HCT116 (cell line): Measurements from ENCODE around the gene DCLK3. TPM values are rescaled to one million over a fixed set of nuclear protein-coding genes. Genes with fewer than 3 reads are reported as not detected.

Source experiments
- ATAC-seq: fragments of 200-7000 bp; cut with Tn5 transposase; 2 replicates; pipeline ENCODE4 v1.9.1; 2020; ENCODE audit warnings: mild to moderate bottlenecking, moderate library complexity
- BruUV-seq: library from RNA; stranded (reverse); fragments of 400-500 nt; replicated peaks from 2 replicates; lab custom pipeline; 2021; lab: Mats Ljungman, UMichigan
- CTCF ChIA-PET: fragments of 300-600 bp; sonication (Branson Sonifier 250); formaldehyde crosslinking; loops from one replicate; lab custom pipeline; 2021; ENCODE audit warnings: antibody characterized with exemption; lab: Charles Lee
- POLR2A ChIA-PET: fragments of 300-600, 350-600 bp; sonication (Branson Sonifier 250); formaldehyde crosslinking; loops from one replicate; lab custom pipeline; 2021; ENCODE audit warnings: antibody characterized with exemption; lab: Charles Lee
- RAD21 ChIA-PET, 2 experiments: fragments of 300-600 bp; sonication (Branson Sonifier 250); formaldehyde crosslinking; loops; one replicate each; lab custom pipeline; 2023; ENCODE audit warnings: low total read pairs in 2 of 2; ENCODE audit not compliant: uncharacterized antibody in 2 of 2, unreplicated experiment in 2 of 2, low non-redundant PET in 1 of 2; lab: Charles Lee
- DNase-seq: peaks from one replicate; pipeline ENCODE4 v3.0.0-alpha.2; 2010; ENCODE audit warnings: low read depth, low spot score
- H2AFZ ChIP-seq: fragments of 200-600 bp; shearing (Covaris generic), sonication (generic); 2 replicates; pipeline ENCODE4 v1.6.1; 2017; ENCODE audit warnings: low read depth, mixed run types, mixed read lengths, antibody characterized with exemption, low read length; ENCODE audit not compliant: poor library complexity, severe bottlenecking
- H3K27ac ChIP-seq: 2 replicates; pipeline ENCODE4 v1.5.1; 2012; ENCODE audit warnings: low read depth, low read length
- H3K27me3 ChIP-seq: fragments of 200-600 bp; sonication (generic); 2 replicates; pipeline ENCODE4 v1.6.1; 2016; ENCODE audit warnings: mixed run types, low read length, mixed read lengths; ENCODE audit not compliant: insufficient read depth
- H3K36me3 ChIP-seq, 2 experiments: fragments of 200-500 bp in 1 of 2; fragments of 200-600 bp in 1 of 2; sonication (Bioruptor generic) in 1 of 2; sonication (generic) in 1 of 2; 2 replicates each; pipeline versions ENCODE4 v1.5.1 to v1.6.1; 2014 to 2016; ENCODE audit warnings: low read length in 2 of 2, inconsistent platforms in 1 of 2, mixed read lengths in 1 of 2, mixed run types in 1 of 2; ENCODE audit not compliant: insufficient read depth in 2 of 2, control insufficient read depth in 1 of 2
- H3K4me1 ChIP-seq, 2 experiments: fragments of 200-600 bp in 1 of 2; sonication (generic) in 1 of 2; 2 replicates each; pipeline versions ENCODE4 v1.5.1 to v1.6.1; 2012 to 2017; ENCODE audit warnings: low read length in 2 of 2, inconsistent platforms in 1 of 2, mild to moderate bottlenecking in 1 of 2, mixed read lengths in 1 of 2, mixed run types in 1 of 2, moderate library complexity in 1 of 2; ENCODE audit not compliant: insufficient read depth in 2 of 2, control insufficient read depth in 1 of 2
- H3K4me2 ChIP-seq: fragments of 200-600 bp; sonication (generic); 2 replicates; pipeline ENCODE4 v1.6.1; 2017; ENCODE audit warnings: mixed run types, low read length, mixed read lengths
- H3K4me3 ChIP-seq, 2 experiments: fragments of 200-600 bp in 1 of 2; sonication (generic) in 1 of 2; replicated peaks in 1 of 2; 2 replicates each; pipeline ENCODE4 v1.5.1; 2011 to 2016; ENCODE audit warnings: low read length in 2 of 2, control low read depth in 1 of 2, low read depth in 1 of 2, mild to moderate bottlenecking in 1 of 2, mixed read lengths in 1 of 2, mixed run types in 1 of 2
- H3K79me2 ChIP-seq: fragments of 200-600 bp; sonication (generic); 2 replicates; pipeline ENCODE4 v1.6.1; 2017; ENCODE audit warnings: mild to moderate bottlenecking, mixed run types, low read length, moderate library complexity, mixed read lengths; ENCODE audit not compliant: insufficient read depth
- H3K9ac ChIP-seq: fragments of 200-600 bp; sonication (generic); 2 replicates; pipeline ENCODE4 v1.6.1; 2016; ENCODE audit warnings: low read length, mixed read lengths
- H3K9me2 ChIP-seq: fragments of 200-600 bp; sonication (generic), shearing (Covaris generic); 2 replicates; pipeline ENCODE4 v1.6.1; 2017; ENCODE audit warnings: mixed run types, mild to moderate bottlenecking, moderate library complexity; ENCODE audit not compliant: insufficient read depth
- H3K9me3 ChIP-seq, 2 experiments: fragments of 200-500 bp in 1 of 2; fragments of 200-600 bp in 1 of 2; sonication (Bioruptor generic) in 1 of 2; sonication (generic) in 1 of 2; 2 replicates each; pipeline ENCODE4 v1.6.1; 2014 to 2017; ENCODE audit warnings: low read length in 2 of 2, mixed read lengths in 2 of 2, inconsistent platforms in 1 of 2, low read depth in 1 of 2, mild to moderate bottlenecking in 1 of 2, mixed run types in 1 of 2, moderate library complexity in 1 of 2; ENCODE audit not compliant: control insufficient read depth in 1 of 2, insufficient read depth in 1 of 2
- H4K20me1 ChIP-seq: fragments of 200-600 bp; sonication (generic), shearing (Covaris generic); 2 replicates; pipeline ENCODE4 v1.6.1; 2017; ENCODE audit warnings: mixed run types, mild to moderate bottlenecking, moderate library complexity; ENCODE audit not compliant: insufficient read depth
- CBX3 ChIP-seq: IDR thresholded peaks from 2 replicates; pipeline ENCODE4 v1.6.1; 2012; ENCODE audit warnings: low read depth
- CEBPB ChIP-seq: IDR thresholded peaks from 2 replicates; pipeline ENCODE4 v1.6.1; 2012; ENCODE audit warnings: low read depth
- EZH2 ChIP-seq: fragments of 200-600 bp; sonication (generic); IDR thresholded peaks from 2 replicates; pipeline ENCODE4 v1.6.1; 2017; ENCODE audit warnings: antibody characterized with exemption, mixed run types
- FOSL1 ChIP-seq: IDR thresholded peaks from 2 replicates; pipeline ENCODE4 v1.6.1; 2012; ENCODE audit warnings: low read depth
- JUND ChIP-seq: IDR thresholded peaks from 2 replicates; pipeline ENCODE4 v1.6.1; 2012
- POLR2AphosphoS5 ChIP-seq: IDR thresholded peaks from 2 replicates; pipeline ENCODE4 v1.6.1; 2011; ENCODE audit warnings: mild to moderate bottlenecking, low read depth, low read length, moderate library complexity
- SIN3A ChIP-seq: IDR thresholded peaks from 2 replicates; pipeline ENCODE4 v1.6.1; 2012; ENCODE audit warnings: low read depth
- SP1 ChIP-seq: IDR thresholded peaks from 2 replicates; pipeline ENCODE4 v1.6.1; 2012; ENCODE audit warnings: low read depth
- SRF ChIP-seq: IDR thresholded peaks from 2 replicates; pipeline ENCODE4 v1.6.1; 2012; ENCODE audit warnings: low read depth
- YY1 ChIP-seq: IDR thresholded peaks from 2 replicates; pipeline ENCODE4 v1.6.1; 2011; ENCODE audit warnings: low read length, low read depth, moderate library complexity, mild to moderate bottlenecking; ENCODE audit not compliant: insufficient replicate concordance; ENCODE audit errors: extremely low read depth
- ZBTB33 ChIP-seq: IDR thresholded peaks from 2 replicates; pipeline ENCODE4 v1.6.1; 2011; ENCODE audit warnings: mild to moderate bottlenecking, low read length, moderate library complexity; ENCODE audit not compliant: insufficient replicate concordance; ENCODE audit errors: extremely low read depth
- ZFX ChIP-seq: fragments of 450-650 bp; IDR thresholded peaks from 2 replicates; pipeline ENCODE4 v1.6.1; 2017
- ZNF274 ChIP-seq: fragments of 200-500 bp; sonication (Bioruptor generic); IDR thresholded peaks from 2 replicates; pipeline ENCODE4 v1.6.1; 2014; ENCODE audit warnings: mild to moderate bottlenecking, low read depth, low read length, inconsistent platforms
- intact Hi-C: fragments of 100-400 bp; cut with micrococcal nuclease; formaldehyde crosslinking; loops from 2 replicates; pipeline ENCODE4 v1.10.0; 2022
- total RNA-seq: library from RNA; stranded (reverse); gene quantifications from one replicate; pipeline ENCODE4 v1.2.1, GENCODE V29; 2021; ENCODE audit not compliant: unreplicated experiment
- TF ChIP-seq, protein P1 (sequence below): IDR thresholded peaks from 2 replicates; pipeline ENCODE4 v1.6.1; 2012; ENCODE audit warnings: low read depth

Gene DCLK3
- total RNA-seq, 1 experiment from 2014 or later: not detected

DNA sequence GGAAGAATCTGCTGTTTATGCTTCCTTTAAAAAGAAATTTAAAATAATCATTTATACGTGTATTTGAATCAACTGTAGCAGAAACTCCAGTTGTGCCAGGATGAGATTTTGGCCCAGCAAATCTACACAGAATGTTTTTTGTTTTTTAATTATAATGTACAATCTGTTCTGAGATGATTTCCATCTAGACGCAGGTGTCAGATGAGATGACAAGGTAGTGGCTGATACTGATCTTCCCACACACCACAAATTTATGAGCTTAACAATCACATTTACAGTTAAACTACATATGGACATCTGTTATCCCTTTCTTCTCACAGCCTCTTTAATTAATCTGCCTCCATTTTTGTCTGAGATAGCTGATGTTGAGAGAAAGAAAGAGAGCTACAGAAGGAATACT lies 23.6 kb downstream of the DCLK3 start:
- Histone ChIP-seq H3K27ac (no peak overlapping the region), H3K36me3 (no peaks in the 10 kb centered on the region), H3K79me2 (no peaks in the 10 kb centered on the region), H3K9me2 (no peaks in the 10 kb centered on the region), H3K9me3 (no peaks in the 10 kb centered on the region), H3K27me3 (peaks cover 24% of the 10 kb centered on the region), H3K4me2 (no peak overlapping the region), H3K9ac (no peak overlapping the region), H3K4me3 (no peak overlapping the region), H3K4me1 (no peaks in the 10 kb centered on the region), H2AFZ (no peak overlapping the region), H4K20me1 (no peaks in the 10 kb centered on the region)
- BruUV-seq: no TSS peak
- no peak for TF ChIP-seq CBX3
- no peak for TF ChIP-seq ZNF274
- TF ChIP-seq SP1: no peak
- TF ChIP-seq, protein P1, sequence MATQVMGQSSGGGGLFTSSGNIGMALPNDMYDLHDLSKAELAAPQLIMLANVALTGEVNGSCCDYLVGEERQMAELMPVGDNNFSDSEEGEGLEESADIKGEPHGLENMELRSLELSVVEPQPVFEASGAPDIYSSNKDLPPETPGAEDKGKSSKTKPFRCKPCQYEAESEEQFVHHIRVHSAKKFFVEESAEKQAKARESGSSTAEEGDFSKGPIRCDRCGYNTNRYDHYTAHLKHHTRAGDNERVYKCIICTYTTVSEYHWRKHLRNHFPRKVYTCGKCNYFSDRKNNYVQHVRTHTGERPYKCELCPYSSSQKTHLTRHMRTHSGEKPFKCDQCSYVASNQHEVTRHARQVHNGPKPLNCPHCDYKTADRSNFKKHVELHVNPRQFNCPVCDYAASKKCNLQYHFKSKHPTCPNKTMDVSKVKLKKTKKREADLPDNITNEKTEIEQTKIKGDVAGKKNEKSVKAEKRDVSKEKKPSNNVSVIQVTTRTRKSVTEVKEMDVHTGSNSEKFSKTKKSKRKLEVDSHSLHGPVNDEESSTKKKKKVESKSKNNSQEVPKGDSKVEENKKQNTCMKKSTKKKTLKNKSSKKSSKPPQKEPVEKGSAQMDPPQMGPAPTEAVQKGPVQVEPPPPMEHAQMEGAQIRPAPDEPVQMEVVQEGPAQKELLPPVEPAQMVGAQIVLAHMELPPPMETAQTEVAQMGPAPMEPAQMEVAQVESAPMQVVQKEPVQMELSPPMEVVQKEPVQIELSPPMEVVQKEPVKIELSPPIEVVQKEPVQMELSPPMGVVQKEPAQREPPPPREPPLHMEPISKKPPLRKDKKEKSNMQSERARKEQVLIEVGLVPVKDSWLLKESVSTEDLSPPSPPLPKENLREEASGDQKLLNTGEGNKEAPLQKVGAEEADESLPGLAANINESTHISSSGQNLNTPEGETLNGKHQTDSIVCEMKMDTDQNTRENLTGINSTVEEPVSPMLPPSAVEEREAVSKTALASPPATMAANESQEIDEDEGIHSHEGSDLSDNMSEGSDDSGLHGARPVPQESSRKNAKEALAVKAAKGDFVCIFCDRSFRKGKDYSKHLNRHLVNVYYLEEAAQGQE: no peak
- TF ChIP-seq ZFX: no peak
- RAD21 ChIA-PET: no interaction called here
- ATAC-seq (no peak), DNase-seq (no peak)
- intact Hi-C loops: loop anchor here (5.0 kb wide), 1 partner anchor 217 kb away; no protein-coding TSS in a partner anchor
- POLR2A ChIA-PET: no interaction called here
- CTCF ChIA-PET: interaction anchor here (0.8 kb wide), 1 partner anchor 128 kb away, joined by 5 read pairs; no protein-coding TSS in a partner anchor

GRCh38 chr3:36738702-36739101 lies 25.7 kb downstream of the DCLK3 start:
- Histone ChIP-seq H3K9me3 (no peaks in the 10 kb centered on the region), H3K27me3 (peaks cover 9% of the 10 kb centered on the region; the same call in 1 of the 2 replicates), H4K20me1 (no peaks in the 10 kb centered on the region), H3K4me2 (no peak overlapping the region), H3K27ac (no peak overlapping the region), H3K4me3 (no peak overlapping the region), H3K36me3 (no peaks in the 10 kb centered on the region), H2AFZ (no peak overlapping the region), H3K9ac (no peak overlapping the region), H3K4me1 (no peaks in the 10 kb centered on the region), H3K79me2 (no peaks in the 10 kb centered on the region), H3K9me2 (no peaks in the 10 kb centered on the region)
- intact Hi-C loops: no loop called here
- ChIA-PET POLR2A (no interaction called here), CTCF (no interaction called here), RAD21 (no interaction called here)
- no TSS peak for BruUV-seq
- ATAC-seq (no peak), DNase-seq (no peak)
- TF ChIP-seq JUND (no peak), CEBPB (no peak), FOSL1 (no peak), ZNF274 (no peak), SRF (no peak), SP1 (no peak), POLR2AphosphoS5 (no peak), ZBTB33 (no peak), ZFX (no peak), YY1 (no peak), EZH2 (no peak), SIN3A (no peak)
